ENCODE measurements around the gene SKI.

DNA sequence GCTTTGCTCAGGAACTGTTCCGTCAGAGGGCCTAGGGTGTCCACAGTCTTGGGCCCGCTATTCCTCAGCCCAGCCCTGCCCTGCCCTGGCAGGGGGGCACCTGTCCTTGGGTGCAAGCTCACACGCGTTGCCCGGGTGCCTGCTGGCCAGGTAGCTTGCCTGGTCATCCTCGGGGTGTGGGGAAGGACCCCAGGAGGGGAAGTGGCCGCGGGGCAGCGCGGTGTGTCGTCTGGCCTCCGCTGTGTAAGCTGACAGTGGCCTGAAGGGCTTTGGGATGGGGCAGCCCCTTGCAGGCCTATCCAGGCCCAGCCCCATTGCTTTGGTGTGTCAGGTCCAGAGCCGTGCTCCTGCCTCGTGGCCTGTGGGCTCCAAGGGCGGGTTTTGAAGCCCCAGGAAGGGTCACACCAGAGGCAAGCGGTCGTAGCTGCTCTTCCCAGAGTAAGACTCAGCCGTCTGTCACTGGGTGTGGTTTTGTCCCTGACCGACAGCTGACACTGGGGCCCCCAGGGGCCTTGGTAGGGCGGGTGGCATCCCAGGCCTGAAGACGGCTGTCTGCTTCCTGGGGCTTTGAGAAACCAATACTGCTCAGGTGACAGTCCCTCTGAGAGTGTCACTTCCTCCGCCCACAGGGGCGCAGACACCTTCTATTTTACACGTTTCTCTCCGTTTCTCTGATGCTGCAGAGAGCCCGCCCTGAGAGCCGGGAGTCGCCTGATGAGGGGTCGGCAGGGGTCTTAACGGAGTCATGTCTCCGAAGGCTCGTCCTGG, 72.1 kb downstream of the SKI start:
- TF ChIP-seq, protein P1, sequence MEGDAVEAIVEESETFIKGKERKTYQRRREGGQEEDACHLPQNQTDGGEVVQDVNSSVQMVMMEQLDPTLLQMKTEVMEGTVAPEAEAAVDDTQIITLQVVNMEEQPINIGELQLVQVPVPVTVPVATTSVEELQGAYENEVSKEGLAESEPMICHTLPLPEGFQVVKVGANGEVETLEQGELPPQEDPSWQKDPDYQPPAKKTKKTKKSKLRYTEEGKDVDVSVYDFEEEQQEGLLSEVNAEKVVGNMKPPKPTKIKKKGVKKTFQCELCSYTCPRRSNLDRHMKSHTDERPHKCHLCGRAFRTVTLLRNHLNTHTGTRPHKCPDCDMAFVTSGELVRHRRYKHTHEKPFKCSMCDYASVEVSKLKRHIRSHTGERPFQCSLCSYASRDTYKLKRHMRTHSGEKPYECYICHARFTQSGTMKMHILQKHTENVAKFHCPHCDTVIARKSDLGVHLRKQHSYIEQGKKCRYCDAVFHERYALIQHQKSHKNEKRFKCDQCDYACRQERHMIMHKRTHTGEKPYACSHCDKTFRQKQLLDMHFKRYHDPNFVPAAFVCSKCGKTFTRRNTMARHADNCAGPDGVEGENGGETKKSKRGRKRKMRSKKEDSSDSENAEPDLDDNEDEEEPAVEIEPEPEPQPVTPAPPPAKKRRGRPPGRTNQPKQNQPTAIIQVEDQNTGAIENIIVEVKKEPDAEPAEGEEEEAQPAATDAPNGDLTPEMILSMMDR (IDR thresholded peaks at IDR 0.05; ENCODE audit: low read depth, low read length) = no peak
- no peak for TF ChIP-seq EZH2phosphoT487 (IDR thresholded peaks at IDR 0.05; ENCODE audit: low read depth)

Data from OCI-LY3 (cell line).